GM18870 (cell line): ENCODE measurements around the gene C10orf90.
"Not testable (repeated sequence)": the region's sequence is repeated elsewhere in the genome, so short reads cannot be mapped to it uniquely, and the experiment has no call there.

Experiments used
- ATAC-seq: cut with Tn5 transposase; IDR thresholded peaks from one replicate; pipeline ENCODE4 v1.9.1; 2021; ENCODE audit warnings: moderate library complexity; ENCODE audit not compliant: unreplicated experiment

C10orf90 gene

GRCh38 chr10:126561294-126561920 is 109.1 kb downstream of the C10orf90 start:
- ATAC-seq, result no peak

GRCh38 chr10:126558881-126559280 is 111.6 kb downstream of the C10orf90 start:
- no peak for ATAC-seq

GRCh38 chr10:126551202-126551601 is 119.3 kb downstream of the C10orf90 start:
- no peak for ATAC-seq

- not testable (repeated sequence) for ATAC-seq
Observed at GRCh38 chr10:126550586-126550985, 119.9 kb downstream of the C10orf90 start.

GRCh38 chr10:126549344-126549743 is 121.1 kb downstream of the C10orf90 start:
- ATAC-seq, result no peak

- ATAC-seq, result no peak
Observed at GRCh38 chr10:126544565-126544964, 125.9 kb downstream of the C10orf90 start.

- no peak for ATAC-seq
Observed at GRCh38 chr10:126538439-126539135, 131.9 kb downstream of the C10orf90 start.

GRCh38 chr10:126536656-126537055 is 133.8 kb downstream of the C10orf90 start:
- ATAC-seq, result no peak

- ATAC-seq, result no peak
Observed at GRCh38 chr10:126536148-126536547, 134.3 kb downstream of the C10orf90 start.

- ATAC-seq, result no peak
Observed at GRCh38 chr10:126533644-126534043, 136.8 kb downstream of the C10orf90 start.

- ATAC-seq, result no peak
Observed at GRCh38 chr10:126528315-126528835, 142.1 kb downstream of the C10orf90 start.

- no peak for ATAC-seq
Observed at GRCh38 chr10:126527645-126528314, 142.7 kb downstream of the C10orf90 start.

GRCh38 chr10:126525326-126525725 is 145.2 kb downstream of the C10orf90 start:
- ATAC-seq, result no peak

- ATAC-seq, result no peak
Observed at GRCh38 chr10:126524526-126524925, 146.0 kb downstream of the C10orf90 start.

- no peak for ATAC-seq
Observed at GRCh38 chr10:126523071-126523470, 147.4 kb downstream of the C10orf90 start.

- no peak for ATAC-seq
Observed at GRCh38 chr10:126521399-126521798, 149.1 kb downstream of the C10orf90 start.

- ATAC-seq, result no peak
Observed at GRCh38 chr10:126520751-126521317, 149.7 kb downstream of the C10orf90 start.

GRCh38 chr10:126519992-126520391 is 150.5 kb downstream of the C10orf90 start:
- ATAC-seq, result no peak

GRCh38 chr10:126519185-126519584 is 151.3 kb downstream of the C10orf90 start:
- ATAC-seq, result no peak

GRCh38 chr10:126518218-126519080 is 152.0 kb downstream of the C10orf90 start:
- ATAC-seq, result no peak

GRCh38 chr10:126516515-126516914 is 154.0 kb downstream of the C10orf90 start:
- ATAC-seq, result no peak
